SK-N-SH treated with all-trans-retinoic acid at 6 μM for 48 hours (cell line): ENCODE results near the gene CADM1.

ENCODE experiments used
- CSDC2 ChIP-seq: fragments of 250-450 bp; sonication (Bioruptor Pico); IDR thresholded peaks from 2 replicates; pipeline ENCODE4 v1.5.0; 2020; ENCODE audit warnings: mild to moderate bottlenecking, moderate library complexity
- RARB ChIP-seq: fragments of 250-450 bp; sonication (Bioruptor Pico); IDR thresholded peaks from 2 replicates; pipeline ENCODE4 v1.8.0; 2021; ENCODE audit warnings: mild to moderate bottlenecking, moderate library complexity
- TCF4 ChIP-seq: fragments of 250-450 bp; sonication (Bioruptor Pico); IDR thresholded peaks from 2 replicates; pipeline ENCODE4 v1.8.0; 2021; ENCODE audit warnings: mild to moderate bottlenecking, moderate library complexity, borderline replicate concordance
- TOX ChIP-seq: fragments of 250-450 bp; sonication (Bioruptor Pico); IDR thresholded peaks from 2 replicates; pipeline ENCODE4 v1.8.0; 2021; ENCODE audit warnings: mild to moderate bottlenecking, moderate library complexity, borderline replicate concordance
- ZFP30 ChIP-seq: fragments of 450-650 bp; formaldehyde crosslinking; IDR thresholded peaks from 2 replicates; pipeline ENCODE4 v1.5.0; 2022; ENCODE audit warnings: mild to moderate bottlenecking, moderate library complexity

DNA sequence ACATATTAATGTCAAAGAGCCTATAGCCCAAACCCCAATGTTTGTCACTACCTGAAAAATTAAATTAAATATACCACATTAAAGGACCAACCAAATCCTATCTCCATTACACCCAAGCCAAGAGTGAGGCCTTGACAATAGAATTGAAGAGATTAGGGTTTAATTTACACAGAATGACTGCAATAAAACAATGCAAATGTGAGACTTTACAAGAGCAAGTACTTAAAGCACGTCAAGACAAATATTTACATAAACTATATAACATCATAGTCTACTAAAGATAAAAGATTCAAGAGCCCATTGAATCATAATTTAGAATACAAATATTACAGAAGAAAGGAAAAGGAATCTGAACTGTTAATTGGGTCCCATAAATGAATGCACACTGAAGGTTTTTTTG, 85.6 kb downstream of the CADM1 start:
- TF ChIP-seq TCF4 (CRISPR knock-in tag) (no peak), CSDC2 (no peak), ZFP30 (CRISPR knock-in tag) (no peak), RARB (CRISPR knock-in tag) (no peak), TOX (CRISPR knock-in tag) (no peak)
